Measurements from ENCODE around the gene ASAH2.

Gene ASAH2

GRCh38 chr10:50281967-50282522 is 30.7 kb upstream of the ASAH2 start:
- Histone ChIP-seq H3K4me1 (ENCODE audit: low read length) (no peaks in the 10 kb centered on the region), H3K4me3 (ENCODE audit: low read length) (no peak overlapping the region), H3K9me2 (replicated peaks; ENCODE audit: insufficient read depth, low read length) (no peaks in the 10 kb centered on the region), H3K79me2 (ENCODE audit: low read length) (no peaks in the 10 kb centered on the region), H3K9me3 (replicated peaks; ENCODE audit: insufficient read depth, low read length) (no peaks in the 10 kb centered on the region), H3K36me3 (replicated peaks; ENCODE audit: insufficient read depth, low read length) (no peaks in the 10 kb centered on the region), H3K27ac (ENCODE audit: low read length) (no peak overlapping the region), H4K20me1 (ENCODE audit: insufficient read depth, low read length) (no peaks in the 10 kb centered on the region), H3K9ac (ENCODE audit: low read length) (no peak overlapping the region), H2AFZ (ENCODE audit: low read length) (no peak overlapping the region), H3F3A (ENCODE audit: insufficient read depth, low read length) (no peaks in the 10 kb centered on the region), H3K27me3 (replicated peaks; ENCODE audit: insufficient read depth, low read length) (no peaks in the 10 kb centered on the region), H3K4me2 (ENCODE audit: low read depth, low read length) (no peak overlapping the region)
- DNase-seq: no peak
- TF ChIP-seq EZH2 (optimal IDR thresholded peaks at IDR 0.05; ENCODE audit: low read depth, low read length) (no peak), EZH2phosphoT487 (IDR thresholded peaks at IDR 0.05; ENCODE audit: low read length) (no peak)
- TF ChIP-seq, protein P1, sequence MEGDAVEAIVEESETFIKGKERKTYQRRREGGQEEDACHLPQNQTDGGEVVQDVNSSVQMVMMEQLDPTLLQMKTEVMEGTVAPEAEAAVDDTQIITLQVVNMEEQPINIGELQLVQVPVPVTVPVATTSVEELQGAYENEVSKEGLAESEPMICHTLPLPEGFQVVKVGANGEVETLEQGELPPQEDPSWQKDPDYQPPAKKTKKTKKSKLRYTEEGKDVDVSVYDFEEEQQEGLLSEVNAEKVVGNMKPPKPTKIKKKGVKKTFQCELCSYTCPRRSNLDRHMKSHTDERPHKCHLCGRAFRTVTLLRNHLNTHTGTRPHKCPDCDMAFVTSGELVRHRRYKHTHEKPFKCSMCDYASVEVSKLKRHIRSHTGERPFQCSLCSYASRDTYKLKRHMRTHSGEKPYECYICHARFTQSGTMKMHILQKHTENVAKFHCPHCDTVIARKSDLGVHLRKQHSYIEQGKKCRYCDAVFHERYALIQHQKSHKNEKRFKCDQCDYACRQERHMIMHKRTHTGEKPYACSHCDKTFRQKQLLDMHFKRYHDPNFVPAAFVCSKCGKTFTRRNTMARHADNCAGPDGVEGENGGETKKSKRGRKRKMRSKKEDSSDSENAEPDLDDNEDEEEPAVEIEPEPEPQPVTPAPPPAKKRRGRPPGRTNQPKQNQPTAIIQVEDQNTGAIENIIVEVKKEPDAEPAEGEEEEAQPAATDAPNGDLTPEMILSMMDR (IDR thresholded peaks at IDR 0.05; ENCODE audit: low read length): no peak

GRCh38 chr10:50281210-50281966 is 30.1 kb upstream of the ASAH2 start:
- H3K27ac ChIP-seq (ENCODE audit: low read length): no peak overlapping the region
- no peaks in the 10 kb centered on the region for H4K20me1 ChIP-seq (ENCODE audit: insufficient read depth, low read length)

GRCh38 chr10:50280049-50280841 is 28.9 kb upstream of the ASAH2 start:
- H3K9ac ChIP-seq (ENCODE audit: low read length): no peak overlapping the region
- H3K4me1 ChIP-seq (ENCODE audit: low read length): no peaks in the 10 kb centered on the region

More at GRCh38 chr10:50281210-50281966, 30.1 kb upstream of the ASAH2 start:
- H3K4me3 ChIP-seq (ENCODE audit: low read length): no peak overlapping the region
- DNase-seq: no peak
- H3K9me3 ChIP-seq (replicated peaks; ENCODE audit: insufficient read depth, low read length): no peaks in the 10 kb centered on the region
- no peak overlapping the region for H3K4me2 ChIP-seq (ENCODE audit: low read depth, low read length)
- H3K4me1 ChIP-seq (ENCODE audit: low read length): no peaks in the 10 kb centered on the region
- H3K36me3 ChIP-seq (replicated peaks; ENCODE audit: insufficient read depth, low read length): no peaks in the 10 kb centered on the region
- no peak overlapping the region for H3K9ac ChIP-seq (ENCODE audit: low read length)
- no peaks in the 10 kb centered on the region for H3F3A ChIP-seq (ENCODE audit: insufficient read depth, low read length)
- no peaks in the 10 kb centered on the region for H3K79me2 ChIP-seq (ENCODE audit: low read length)
- TF ChIP-seq EZH2 (optimal IDR thresholded peaks at IDR 0.05; ENCODE audit: low read depth, low read length) (no peak), EZH2phosphoT487 (IDR thresholded peaks at IDR 0.05; ENCODE audit: low read length) (no peak)
- TF ChIP-seq, protein P1 (IDR thresholded peaks at IDR 0.05; ENCODE audit: low read length): no peak
- H3K27me3 ChIP-seq (replicated peaks; ENCODE audit: insufficient read depth, low read length): no peaks in the 10 kb centered on the region
- H2AFZ ChIP-seq (ENCODE audit: low read length): no peak overlapping the region
- H3K9me2 ChIP-seq (replicated peaks; ENCODE audit: insufficient read depth, low read length): no peaks in the 10 kb centered on the region

More at GRCh38 chr10:50280049-50280841, 28.9 kb upstream of the ASAH2 start:
- TF ChIP-seq EZH2phosphoT487 (IDR thresholded peaks at IDR 0.05; ENCODE audit: low read length) (no peak), EZH2 (optimal IDR thresholded peaks at IDR 0.05; ENCODE audit: low read depth, low read length) (no peak)
- TF ChIP-seq, protein P1 (IDR thresholded peaks at IDR 0.05; ENCODE audit: low read length): no peak
- H4K20me1 ChIP-seq (ENCODE audit: insufficient read depth, low read length): no peaks in the 10 kb centered on the region
- DNase-seq: no peak
- no peak overlapping the region for H3K4me3 ChIP-seq (ENCODE audit: low read length)
- no peaks in the 10 kb centered on the region for H3K27me3 ChIP-seq (replicated peaks; ENCODE audit: insufficient read depth, low read length)
- H3K27ac ChIP-seq (ENCODE audit: low read length): no peak overlapping the region
- H3K36me3 ChIP-seq (replicated peaks; ENCODE audit: insufficient read depth, low read length): no peaks in the 10 kb centered on the region
- no peak overlapping the region for H3K4me2 ChIP-seq (ENCODE audit: low read depth, low read length)
- no peaks in the 10 kb centered on the region for H3K79me2 ChIP-seq (ENCODE audit: low read length)
- no peaks in the 10 kb centered on the region for H3K9me2 ChIP-seq (replicated peaks; ENCODE audit: insufficient read depth, low read length)
- no peaks in the 10 kb centered on the region for H3K9me3 ChIP-seq (replicated peaks; ENCODE audit: insufficient read depth, low read length)
- H2AFZ ChIP-seq (ENCODE audit: low read length): no peak overlapping the region
- no peaks in the 10 kb centered on the region for H3F3A ChIP-seq (ENCODE audit: insufficient read depth, low read length)

All from MM.1S (cell line).